CD4-positive, alpha-beta T cell treated with Interferon alpha-2 for 1 hour (primary cell): ENCODE results near the gene PLA2G15.
"Not testable (repeated sequence)": the region's sequence is repeated elsewhere in the genome, so short reads cannot be mapped to it uniquely, and the experiment has no call there.

Source experiments
- DNase-seq, 2 donors: peaks; one replicate each; pipeline ENCODE4 v3.0.0-alpha.2; 2020 to 2022

The PLA2G15 gene

GRCh38 chr16:68281368-68282063, 36.3 kb downstream of the PLA2G15 start:
- DNase-seq = peak in 1 of 2 donors; percentile 40

GRCh38 chr16:68282064-68282452, 36.9 kb downstream of the PLA2G15 start:
- DNase-seq = no peak

GRCh38 chr16:68283346-68283745, 38.2 kb downstream of the PLA2G15 start:
- DNase-seq = no peak

- DNase-seq = no peak
These were observed 38.8 kb downstream of the PLA2G15 start for GRCh38 chr16:68283801-68284598.

GRCh38 chr16:68284847-68285246, 39.7 kb downstream of the PLA2G15 start:
- DNase-seq = peak; percentile 34 to 41

- DNase-seq = no peak
These were observed 40.5 kb downstream of the PLA2G15 start for GRCh38 chr16:68285683-68286082.

- DNase-seq = peak; percentile 29 to 65
These were observed 41.2 kb downstream of the PLA2G15 start for GRCh38 chr16:68286153-68287074.

GRCh38 chr16:68287276-68288251, 42.4 kb downstream of the PLA2G15 start:
- peak; percentile 48 to 69 for DNase-seq

GRCh38 chr16:68288252-68288650, 43.1 kb downstream of the PLA2G15 start:
- DNase-seq = no peak

GRCh38 chr16:68288796-68289195, 43.6 kb downstream of the PLA2G15 start:
- DNase-seq = not testable (repeated sequence)

- no peak for DNase-seq
These were observed 44.0 kb downstream of the PLA2G15 start for GRCh38 chr16:68289202-68289601.

- DNase-seq = peak; percentile 68 to 71
These were observed 44.6 kb downstream of the PLA2G15 start for GRCh38 chr16:68289621-68290329.

GRCh38 chr16:68290450-68290849, 45.3 kb downstream of the PLA2G15 start:
- no peak for DNase-seq

GRCh38 chr16:68291227-68291626, 46.1 kb downstream of the PLA2G15 start:
- DNase-seq = no peak

GRCh38 chr16:68292425-68292824, 47.3 kb downstream of the PLA2G15 start:
- DNase-seq = no peak

- DNase-seq = no peak
These were observed 51.1 kb downstream of the PLA2G15 start for GRCh38 chr16:68296291-68296690.

GRCh38 chr16:68296693-68297092, 51.5 kb downstream of the PLA2G15 start:
- DNase-seq = no peak

- no peak for DNase-seq
These were observed 52.7 kb downstream of the PLA2G15 start for GRCh38 chr16:68297908-68298307.

GRCh38 chr16:68298312-68298711, 53.1 kb downstream of the PLA2G15 start:
- no peak for DNase-seq

- no peak for DNase-seq
These were observed 53.9 kb downstream of the PLA2G15 start for GRCh38 chr16:68298907-68299561.
